Colon (tissue), 2 donors: ENCODE measurements around the gene PRCD.

Experiments used
- FAIRE-seq: peaks from 2 replicates; lab custom pipeline; 2012; peaks lifted over from hg19 to GRCh38; lab: Jason Lieb, UNC
- donor health status: control.
- donor health status: control.

Gene PRCD

GRCh38 chr17:76572201-76572910 lies 32.5 kb downstream of the PRCD start:
- no peak for FAIRE-seq

- FAIRE-seq = no peak
Measured at GRCh38 chr17:76573096-76573495, 33.3 kb downstream of the PRCD start.

- FAIRE-seq = no peak
Measured at GRCh38 chr17:76574166-76574565, 34.3 kb downstream of the PRCD start.

- no peak for FAIRE-seq
Measured at GRCh38 chr17:76575570-76575969, 35.7 kb downstream of the PRCD start.

- FAIRE-seq = no peak
Measured at GRCh38 chr17:76576189-76576588, 36.3 kb downstream of the PRCD start.

- no peak for FAIRE-seq
Measured at GRCh38 chr17:76577876-76578275, 38.0 kb downstream of the PRCD start.

- FAIRE-seq = no peak
Measured at GRCh38 chr17:76578376-76578775, 38.5 kb downstream of the PRCD start.

GRCh38 chr17:76579281-76579680 lies 39.4 kb downstream of the PRCD start:
- no peak for FAIRE-seq

GRCh38 chr17:76581515-76581914 lies 41.7 kb downstream of the PRCD start:
- FAIRE-seq = no peak

- FAIRE-seq = no peak
Measured at GRCh38 chr17:76582660-76583059, 42.8 kb downstream of the PRCD start.

GRCh38 chr17:76584427-76585032 lies 44.7 kb downstream of the PRCD start:
- no peak for FAIRE-seq

- FAIRE-seq = no peak
Measured at GRCh38 chr17:76585033-76585648, 45.3 kb downstream of the PRCD start.

- FAIRE-seq = no peak
Measured at GRCh38 chr17:76585649-76586593, 46.1 kb downstream of the PRCD start, which contains the start of gene ST6GALNAC2. TSS of gene ST6GALNAC2 (minus strand) at chr17:76585860. CDS start at chr17:76585808, 52 bp downstream.

GRCh38 chr17:76586741-76587487 lies 47.1 kb downstream of the PRCD start:
- no peak for FAIRE-seq

- no peak for FAIRE-seq
Measured at GRCh38 chr17:76588182-76588581, 48.3 kb downstream of the PRCD start.

GRCh38 chr17:76593384-76593826 lies 53.6 kb downstream of the PRCD start:
- no peak for FAIRE-seq

- FAIRE-seq = no peak
Measured at GRCh38 chr17:76593959-76594358, 54.1 kb downstream of the PRCD start.

GRCh38 chr17:76594690-76595089 lies 54.8 kb downstream of the PRCD start:
- FAIRE-seq = no peak
